Kidney (tissue), 14 donors: ENCODE measurements around the gene ASPG. TPM values are rescaled to one million over a fixed set of nuclear protein-coding genes. Genes with fewer than 3 reads are reported as not detected.

Experiments used
- DNase-seq, 5 donors: peaks; one replicate each; pipeline ENCODE4 v3.0.0-alpha.2; 2013 to 2020
- FAIRE-seq: peaks from 2 replicates; lab custom pipeline; 2012; peaks lifted over from hg19 to GRCh38; lab: Jason Lieb, UNC
- H3K27ac ChIP-seq, 2 donors: one replicate each; pipeline ENCODE4 v1.7.0; 2013; ENCODE audit warnings: low read depth in 2 of 2, low read length in 2 of 2, inconsistent platforms in 1 of 2
- H3K27me3 ChIP-seq: one replicate; pipeline ENCODE4 v1.7.1; 2013; ENCODE audit warnings: low read length, inconsistent platforms; ENCODE audit not compliant: control insufficient read depth, insufficient read depth
- H3K36me3 ChIP-seq, 3 donors: one replicate each; pipeline versions ENCODE4 v1.7.0 to v1.7.1; 2013; ENCODE audit warnings: low read length in 3 of 3, control low read depth in 1 of 3, inconsistent platforms in 1 of 3; ENCODE audit not compliant: insufficient read depth in 3 of 3, control insufficient read depth in 2 of 3
- H3K4me1 ChIP-seq, 3 donors: one replicate each; pipeline versions ENCODE4 v1.7.0 to v1.7.1; 2013; ENCODE audit warnings: low read length in 3 of 3, inconsistent platforms in 1 of 3, low read depth in 1 of 3; ENCODE audit not compliant: control insufficient read depth in 2 of 3, insufficient read depth in 2 of 3
- H3K4me3 ChIP-seq, 3 donors: one replicate each; pipeline versions ENCODE4 v1.7.0 to v1.8.1; 2013; ENCODE audit warnings: low read length in 3 of 3, control low read depth in 1 of 3, inconsistent platforms in 1 of 3
- H3K9ac ChIP-seq, 3 donors: one replicate each; pipeline versions ENCODE4 v1.7.0 to v1.7.1; 2013; ENCODE audit warnings: low read length in 3 of 3, control low read depth in 1 of 3, inconsistent platforms in 1 of 3
- H3K9me3 ChIP-seq, 3 donors: one replicate each; pipeline versions ENCODE4 v1.7.0 to v1.7.1; 2013; ENCODE audit warnings: low read length in 3 of 3, control low read depth in 1 of 3, inconsistent platforms in 1 of 3; ENCODE audit not compliant: control insufficient read depth in 2 of 3, insufficient read depth in 1 of 3
- CTCF ChIP-seq: IDR thresholded peaks from 3 replicates; pipeline ENCODE4 v1.5.1; 2012; ENCODE audit warnings: mild to moderate bottlenecking, moderate library complexity, borderline replicate concordance; ENCODE audit not compliant: insufficient read depth; ENCODE audit errors: extremely low read depth
- intact Hi-C: fragments of 100-400 bp; cut with DNase I; formaldehyde crosslinking; loops from one replicate; pipeline ENCODE4 v1.11.1; 2022
- polyA plus RNA-seq: library from polyadenylated mRNA; stranded (reverse); fragments of 350-450 nt; fragmentation: Illumina TruSeq; extraction: RNeasy Lipid Tissue Mini Kit (QIAGEN cat#74804); gene quantifications from one replicate; pipeline ENCODE4 v1.2.3, GENCODE V29; 2014; ENCODE audit warnings: low read depth, low replicate concordance; ENCODE audit not compliant: insufficient read depth
- total RNA-seq: library from RNA; stranded (reverse); fragmentation: NEBNext Ultra II Directional; extraction: Animal tissue kit (Norgen Biotek cat#: 25700); gene quantifications from one replicate; pipeline ENCODE4 v1.2.1, GENCODE V29; 2021
- donor health status: control.
- donor health status: control.
- donor health status: control.
- donor health status: control.
- donor health status: control.
- donor health status: DM: yes; HTN: yes; CAD: no.
- donor health status: Normal renal cell carcinoma (clear cell type).

Gene ASPG
- total and polyA plus RNA-seq, 2 donors from 2014 or later = 2.5 to 58.1 TPM

DNA sequence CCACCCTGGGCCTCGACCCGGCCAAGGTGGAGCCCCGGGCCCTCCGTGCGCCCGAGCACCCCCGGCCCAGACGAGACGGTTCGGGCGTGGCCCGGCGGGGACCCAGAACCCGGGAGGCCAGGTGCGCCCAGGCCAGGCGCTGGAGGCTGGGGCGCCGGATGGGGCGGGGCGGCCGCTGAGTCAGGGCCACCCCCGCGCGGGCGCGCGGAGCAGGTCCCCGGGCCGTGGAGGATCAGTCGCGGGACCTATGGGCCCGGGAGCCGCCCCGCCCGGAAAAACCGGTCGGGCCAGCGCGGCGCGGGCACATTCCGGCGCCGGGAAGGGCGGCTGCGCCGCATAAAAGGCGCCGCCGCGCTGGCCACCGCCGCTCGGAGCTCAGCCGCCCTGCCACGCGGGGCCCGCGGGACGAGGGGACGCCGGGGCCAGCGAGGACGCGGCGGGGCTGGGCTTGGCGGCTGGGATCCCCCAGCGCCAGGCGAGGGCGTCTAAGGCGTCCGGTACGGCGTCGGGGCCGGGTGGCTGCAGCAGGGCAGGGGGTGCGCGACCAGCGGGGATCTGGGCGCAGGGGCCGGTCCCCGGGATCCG is 31.3 kb downstream of the ASPG start:
- H3K27me3 ChIP-seq = peaks cover 7% of the 10 kb centered on the region
- DNase-seq = peak in 4 of 5 donors; percentile 54 to 83 (median 62)

GRCh38 chr14:104117341-104118005 is 32.0 kb downstream of the ASPG start:
- Histone ChIP-seq H3K9ac (no peak overlapping the region), H3K27ac (no peak overlapping the region), H3K4me3 (no peak overlapping the region), H3K9me3 (no peaks in the 10 kb centered on the region), H3K4me1 (peaks cover 0 to 5% (median 0%) of the 10 kb centered on the region in 3 donors), H3K27me3 (peaks cover 7% of the 10 kb centered on the region), H3K36me3 (no peaks in the 10 kb centered on the region)
- peak in 2 of 5 donors; percentile 51 to 74 for DNase-seq
- FAIRE-seq = no peak
- intact Hi-C loops = no loop called here
- TF ChIP-seq CTCF = no peak

More for the DNA sequence above, 31.3 kb downstream of the ASPG start:
- Histone ChIP-seq H3K9ac (no peak overlapping the region), H3K4me1 (peaks cover 0 to 5% (median 0%) of the 10 kb centered on the region in 3 donors), H3K27ac (no peak overlapping the region), H3K9me3 (no peaks in the 10 kb centered on the region), H3K36me3 (no peaks in the 10 kb centered on the region), H3K4me3 (peak overlapping the region in 2 of 3 donors; percentile 41)
- TF ChIP-seq CTCF = no peak
- no peak for FAIRE-seq
- intact Hi-C loops = no loop called here

- intact Hi-C loops = no loop called here
- peak in 2 of 5 donors; percentile 46 to 73 for DNase-seq
- no peak overlapping the region for H3K27ac ChIP-seq
- no peaks in the 10 kb centered on the region for H3K9me3 ChIP-seq
- no peak for TF ChIP-seq CTCF
- H3K9ac ChIP-seq = no peak overlapping the region
- peaks cover 0 to 5% (median 0%) of the 10 kb centered on the region in 3 donors for H3K4me1 ChIP-seq
- peaks cover 7% of the 10 kb centered on the region for H3K27me3 ChIP-seq
- no peak overlapping the region for H3K4me3 ChIP-seq
- no peak for FAIRE-seq
- H3K36me3 ChIP-seq = no peaks in the 10 kb centered on the region
Observed at GRCh38 chr14:104118006-104118844, 32.7 kb downstream of the ASPG start.
